ENCODE measurements around the gene EYA4. TPM values are rescaled to one million over a fixed set of nuclear protein-coding genes. Genes with fewer than 3 reads are reported as not detected.

EYA4 gene
- total and polyA plus RNA-seq, 2 donors (not counting 1 experiment from before 2014, with no cell fraction given): 4.6 to 38.0 TPM

DNA sequence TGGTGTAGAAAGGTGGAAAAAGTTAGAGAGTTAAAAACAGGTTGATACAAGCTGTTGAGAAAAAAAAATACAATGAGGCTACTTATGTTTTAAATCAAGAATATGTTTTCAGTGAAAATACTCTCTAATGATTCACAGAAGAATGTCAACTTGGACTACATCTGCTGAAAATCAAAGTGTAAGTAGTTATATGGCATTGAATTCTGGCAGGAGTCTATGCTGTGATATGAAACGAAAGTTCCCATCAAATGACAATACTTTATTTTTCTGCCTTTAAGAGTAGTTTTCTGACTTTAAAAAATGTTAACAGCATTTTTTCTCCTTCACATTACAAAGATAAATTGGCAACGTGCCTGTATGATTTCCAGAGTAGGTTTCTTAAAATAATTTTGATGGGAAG, 158.3 kb downstream of the EYA4 start:
- no peak overlapping the region for H3K27ac ChIP-seq (ENCODE audit: insufficient read depth, low read length)
- H3K9ac ChIP-seq (ENCODE audit: insufficient read depth, low read length): no peak overlapping the region
- TF ChIP-seq, protein P1, sequence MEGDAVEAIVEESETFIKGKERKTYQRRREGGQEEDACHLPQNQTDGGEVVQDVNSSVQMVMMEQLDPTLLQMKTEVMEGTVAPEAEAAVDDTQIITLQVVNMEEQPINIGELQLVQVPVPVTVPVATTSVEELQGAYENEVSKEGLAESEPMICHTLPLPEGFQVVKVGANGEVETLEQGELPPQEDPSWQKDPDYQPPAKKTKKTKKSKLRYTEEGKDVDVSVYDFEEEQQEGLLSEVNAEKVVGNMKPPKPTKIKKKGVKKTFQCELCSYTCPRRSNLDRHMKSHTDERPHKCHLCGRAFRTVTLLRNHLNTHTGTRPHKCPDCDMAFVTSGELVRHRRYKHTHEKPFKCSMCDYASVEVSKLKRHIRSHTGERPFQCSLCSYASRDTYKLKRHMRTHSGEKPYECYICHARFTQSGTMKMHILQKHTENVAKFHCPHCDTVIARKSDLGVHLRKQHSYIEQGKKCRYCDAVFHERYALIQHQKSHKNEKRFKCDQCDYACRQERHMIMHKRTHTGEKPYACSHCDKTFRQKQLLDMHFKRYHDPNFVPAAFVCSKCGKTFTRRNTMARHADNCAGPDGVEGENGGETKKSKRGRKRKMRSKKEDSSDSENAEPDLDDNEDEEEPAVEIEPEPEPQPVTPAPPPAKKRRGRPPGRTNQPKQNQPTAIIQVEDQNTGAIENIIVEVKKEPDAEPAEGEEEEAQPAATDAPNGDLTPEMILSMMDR (conservative IDR thresholded peaks at IDR 0.05 in 1 of 2, IDR thresholded peaks at IDR 0.05 in 1 of 2; ENCODE audit: low read depth in 1 of 2, low read length in 2 of 2): no peak
- no peak for TF ChIP-seq EZH2 (IDR thresholded peaks at IDR 0.05; ENCODE audit: low read length, missing control alignments)
- H2AFZ ChIP-seq (ENCODE audit: low read length): no peak overlapping the region
- H3K9me3 ChIP-seq (ENCODE audit: control insufficient read depth, insufficient read depth, low read depth, low read length): no peaks in the 10 kb centered on the region
- no peak overlapping the region for H3K4me2 ChIP-seq (ENCODE audit: extremely low read depth, insufficient read depth, low read length)
- H3K4me3 ChIP-seq (replicated peaks in 1 of 4; ENCODE audit: control extremely low read depth in 1 of 4, insufficient read depth in 1 of 4, low read depth in 3 of 4, low read length in 4 of 4): no peak overlapping the region
- no peaks in the 10 kb centered on the region for H3K36me3 ChIP-seq (ENCODE audit: control insufficient read depth, insufficient read depth, low read length)
- no peaks in the 10 kb centered on the region for H3K4me1 ChIP-seq (ENCODE audit: control insufficient read depth, extremely low read depth, insufficient read depth, low read length)
- no peaks in the 10 kb centered on the region for H3K79me2 ChIP-seq (ENCODE audit: control insufficient read depth, insufficient read depth, low read length)
- H3K27me3 ChIP-seq (ENCODE audit: control insufficient read depth, insufficient read depth, low read length): no peaks in the 10 kb centered on the region
- DNase-seq (ENCODE audit: low read depth in 2 of 2): no peak
- H4K20me1 ChIP-seq (ENCODE audit: control insufficient read depth, extremely low read depth, insufficient read depth, low read length): no peaks in the 10 kb centered on the region

DNA sequence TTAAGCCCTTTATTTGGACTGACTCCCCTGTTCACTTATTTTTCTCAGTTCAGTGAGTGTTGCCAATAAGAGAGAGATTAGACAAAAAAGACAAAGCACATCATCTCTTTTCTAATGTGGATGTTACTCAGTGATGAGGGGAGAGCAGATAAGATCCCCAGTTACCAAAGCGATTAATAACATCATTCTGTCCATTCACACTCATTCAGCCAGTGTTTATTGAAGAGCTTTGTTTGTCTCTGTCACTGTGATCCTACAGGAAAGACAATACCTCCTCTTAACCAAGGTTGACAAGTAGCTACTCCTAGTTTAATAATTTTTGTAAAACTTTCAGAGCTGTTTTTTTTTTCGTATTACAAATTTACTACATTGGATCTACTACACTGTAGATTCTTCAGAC, 163.0 kb downstream of the EYA4 start:
- no peaks in the 10 kb centered on the region for H3K27me3 ChIP-seq (ENCODE audit: control insufficient read depth, insufficient read depth, low read length)
- DNase-seq (ENCODE audit: low read depth in 2 of 2): no peak
- no peaks in the 10 kb centered on the region for H4K20me1 ChIP-seq (ENCODE audit: control insufficient read depth, extremely low read depth, insufficient read depth, low read length)
- no peaks in the 10 kb centered on the region for H3K36me3 ChIP-seq (ENCODE audit: control insufficient read depth, insufficient read depth, low read length)
- no peak overlapping the region for H3K9ac ChIP-seq (ENCODE audit: insufficient read depth, low read length)
- no peak overlapping the region for H3K27ac ChIP-seq (ENCODE audit: insufficient read depth, low read length)
- no peak for TF ChIP-seq EZH2 (IDR thresholded peaks at IDR 0.05; ENCODE audit: low read length, missing control alignments)
- TF ChIP-seq, protein P1 (conservative IDR thresholded peaks at IDR 0.05 in 1 of 2, IDR thresholded peaks at IDR 0.05 in 1 of 2; ENCODE audit: low read depth in 1 of 2, low read length in 2 of 2): no peak
- H3K4me2 ChIP-seq (ENCODE audit: extremely low read depth, insufficient read depth, low read length): no peak overlapping the region
- no peak overlapping the region for H3K4me3 ChIP-seq (replicated peaks in 1 of 4; ENCODE audit: control extremely low read depth in 1 of 4, insufficient read depth in 1 of 4, low read depth in 3 of 4, low read length in 4 of 4)
- H3K9me3 ChIP-seq (ENCODE audit: control insufficient read depth, insufficient read depth, low read depth, low read length): no peaks in the 10 kb centered on the region
- no peaks in the 10 kb centered on the region for H3K79me2 ChIP-seq (ENCODE audit: control insufficient read depth, insufficient read depth, low read length)
- no peaks in the 10 kb centered on the region for H3K4me1 ChIP-seq (ENCODE audit: control insufficient read depth, extremely low read depth, insufficient read depth, low read length)
- no peak overlapping the region for H2AFZ ChIP-seq (ENCODE audit: low read length)

DNA sequence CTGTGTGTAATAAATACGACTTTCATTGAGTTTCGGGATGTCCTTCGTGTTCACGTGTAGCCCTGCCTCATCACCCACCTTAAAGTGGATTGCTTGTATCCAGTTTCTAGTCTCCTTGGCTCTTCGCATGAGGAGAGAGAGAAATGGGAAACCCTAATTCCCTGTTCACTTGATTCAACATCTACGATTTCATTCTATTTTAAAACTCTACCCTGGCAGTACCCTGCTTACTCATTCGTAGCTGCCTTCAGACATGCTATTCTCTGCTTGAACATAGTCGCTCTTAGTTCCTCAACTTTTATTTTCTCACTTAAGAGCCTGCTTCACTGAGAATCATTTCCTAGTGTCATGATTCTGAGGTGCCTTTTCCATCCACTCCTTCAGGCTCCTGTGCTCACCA, 163.6 kb downstream of the EYA4 start:
- Histone ChIP-seq H3K27me3 (ENCODE audit: control insufficient read depth, insufficient read depth, low read length) (no peaks in the 10 kb centered on the region), H3K9ac (ENCODE audit: insufficient read depth, low read length) (no peak overlapping the region), H2AFZ (ENCODE audit: low read length) (no peak overlapping the region), H3K4me1 (ENCODE audit: control insufficient read depth, extremely low read depth, insufficient read depth, low read length) (no peaks in the 10 kb centered on the region), H3K36me3 (ENCODE audit: control insufficient read depth, insufficient read depth, low read length) (no peaks in the 10 kb centered on the region), H3K27ac (ENCODE audit: insufficient read depth, low read length) (no peak overlapping the region), H3K9me3 (ENCODE audit: control insufficient read depth, insufficient read depth, low read depth, low read length) (no peaks in the 10 kb centered on the region), H3K4me2 (ENCODE audit: extremely low read depth, insufficient read depth, low read length) (no peak overlapping the region), H4K20me1 (ENCODE audit: control insufficient read depth, extremely low read depth, insufficient read depth, low read length) (no peaks in the 10 kb centered on the region), H3K79me2 (ENCODE audit: control insufficient read depth, insufficient read depth, low read length) (no peaks in the 10 kb centered on the region), H3K4me3 (replicated peaks in 1 of 4; ENCODE audit: control extremely low read depth in 1 of 4, insufficient read depth in 1 of 4, low read depth in 3 of 4, low read length in 4 of 4) (no peak overlapping the region)
- DNase-seq (ENCODE audit: low read depth in 2 of 2): no peak
- TF ChIP-seq, protein P1 (conservative IDR thresholded peaks at IDR 0.05 in 1 of 2, IDR thresholded peaks at IDR 0.05 in 1 of 2; ENCODE audit: low read depth in 1 of 2, low read length in 2 of 2): no peak
- TF ChIP-seq EZH2 (IDR thresholded peaks at IDR 0.05; ENCODE audit: low read length, missing control alignments): no peak
